Activated T-helper 9 cell treated with anti-CD3 and anti-CD28 coated beads, Interleukin-2, amount 50 U/mL, for 16 hours (primary cell): ENCODE data around the gene VSTM2B.
"Not testable (repeated sequence)": the region's sequence is repeated elsewhere in the genome, so short reads cannot be mapped to it uniquely, and the experiment has no call there.

ENCODE experiments used
- DNase-seq: peaks from one replicate; pipeline ENCODE4 v3.0.0-alpha.2; 2020; ENCODE audit warnings: low read depth

Gene VSTM2B

GRCh38 chr19:29546583-29547190 is 20.9 kb downstream of the VSTM2B start:
- DNase-seq = no peak

GRCh38 chr19:29547361-29547960 is 21.7 kb downstream of the VSTM2B start:
- no peak for DNase-seq

GRCh38 chr19:29547981-29548380 is 22.2 kb downstream of the VSTM2B start:
- DNase-seq = no peak

GRCh38 chr19:29548483-29549085 is 22.8 kb downstream of the VSTM2B start:
- no peak for DNase-seq

- DNase-seq = no peak
Observed at GRCh38 chr19:29549105-29550070, 23.6 kb downstream of the VSTM2B start.

- DNase-seq = no peak
Observed at GRCh38 chr19:29550896-29551295, 25.1 kb downstream of the VSTM2B start.

- no peak for DNase-seq
Observed at GRCh38 chr19:29551774-29552173, 26.0 kb downstream of the VSTM2B start.

GRCh38 chr19:29552454-29553280 is 26.9 kb downstream of the VSTM2B start:
- no peak for DNase-seq

- DNase-seq = no peak
Observed at GRCh38 chr19:29554149-29554548, 28.4 kb downstream of the VSTM2B start.

GRCh38 chr19:29559110-29559509 is 33.3 kb downstream of the VSTM2B start:
- DNase-seq = not testable (repeated sequence)

GRCh38 chr19:29559743-29560142 is 33.9 kb downstream of the VSTM2B start:
- no peak for DNase-seq

- DNase-seq = no peak
Observed at GRCh38 chr19:29560313-29561075, 34.7 kb downstream of the VSTM2B start.

GRCh38 chr19:29561601-29562000 is 35.8 kb downstream of the VSTM2B start:
- DNase-seq = no peak

GRCh38 chr19:29562299-29563297 is 36.8 kb downstream of the VSTM2B start:
- DNase-seq = no peak

- DNase-seq = no peak
Observed at GRCh38 chr19:29563486-29564101, 37.8 kb downstream of the VSTM2B start.

- DNase-seq = no peak
Observed at GRCh38 chr19:29564574-29565005, 38.8 kb downstream of the VSTM2B start.

- DNase-seq = no peak
Observed at GRCh38 chr19:29565171-29565570, 39.4 kb downstream of the VSTM2B start.

- no peak for DNase-seq
Observed at GRCh38 chr19:29566496-29567054, 40.8 kb downstream of the VSTM2B start.
